SK-N-SH (cell line): ENCODE data around the gene CEP112. TPM values are rescaled to one million over a fixed set of nuclear protein-coding genes. Genes with fewer than 3 reads are reported as not detected.

Source experiments
- CTCF ChIA-PET: fragments of 300-600, 350-600 bp; formaldehyde crosslinking; extraction: SDS; loops from one replicate; lab custom pipeline; 2021; lab: Yijun Ruan, JAX
- POLR2A ChIA-PET: fragments of 350-600 bp; sonication (Branson Sonifier 250); formaldehyde crosslinking; extraction: SDS; loops from one replicate; lab custom pipeline; 2020; ENCODE audit warnings: antibody characterized with exemption, inconsistent platforms; lab: Yijun Ruan, JAX
- DNase-seq: peaks from one replicate; pipeline ENCODE4 v3.0.0; 2012
- H2AFZ ChIP-seq: fragments of 200-600 bp; sonication (generic); 2 replicates; pipeline ENCODE4 v1.8.1; 2016; ENCODE audit warnings: antibody characterized with exemption, mild to moderate bottlenecking, low read depth
- H3F3A ChIP-seq: fragments of 200-600 bp; sonication (generic); replicated peaks from 2 replicates; pipeline ENCODE3; 2016; ENCODE audit warnings: antibody characterized with exemption, mild to moderate bottlenecking; ENCODE audit not compliant: insufficient read depth
- H3K27ac ChIP-seq, 2 experiments: fragments of 200-500 bp in 1 of 2; fragments of 200-600 bp in 1 of 2; sonication (Bioruptor generic) in 1 of 2; sonication (generic), shearing (Covaris generic) in 1 of 2; 2 replicates each; pipeline versions ENCODE4 v1.5.1 to v1.6.1; 2014 to 2016; ENCODE audit warnings: low read depth in 2 of 2, inconsistent platforms in 1 of 2, low read length in 1 of 2, mild to moderate bottlenecking in 1 of 2, mixed read lengths in 1 of 2
- H3K27me3 ChIP-seq: fragments of 200-600 bp; sonication (generic), shearing (Covaris generic); 2 replicates; pipeline ENCODE4 v1.6.1; 2016; ENCODE audit warnings: mixed run types; ENCODE audit not compliant: insufficient read depth
- H3K36me3 ChIP-seq, 2 experiments: fragments of 200-500 bp in 1 of 2; fragments of 200-600 bp in 1 of 2; sonication (Bioruptor generic) in 1 of 2; sonication (generic) in 1 of 2; replicated peaks in 1 of 2; 2 replicates each; pipeline versions ENCODE3 to v1.5.1; 2014 to 2016; ENCODE audit warnings: low read length in 1 of 2, mild to moderate bottlenecking in 1 of 2; ENCODE audit not compliant: insufficient read depth in 2 of 2, control insufficient read depth in 1 of 2
- H3K4me1 ChIP-seq, 2 experiments: fragments of 200-500 bp in 1 of 2; fragments of 200-600 bp in 1 of 2; sonication (Bioruptor generic) in 1 of 2; sonication (generic), shearing (Covaris generic) in 1 of 2; 2 replicates each; pipeline versions ENCODE4 v1.5.1 to v1.6.1; 2014 to 2016; ENCODE audit warnings: low read depth in 1 of 2, low read length in 1 of 2, mixed run types in 1 of 2; ENCODE audit not compliant: insufficient read depth in 2 of 2, control insufficient read depth in 1 of 2
- H3K4me2 ChIP-seq: fragments of 200-600 bp; sonication (generic), shearing (Covaris generic); 2 replicates; pipeline ENCODE4 v1.6.1; 2017; ENCODE audit warnings: mixed run types
- H3K4me3 ChIP-seq, 2 experiments: fragments of 200-500 bp in 1 of 2; fragments of 200-600 bp in 1 of 2; sonication (Bioruptor generic) in 1 of 2; sonication (generic), shearing (Covaris generic) in 1 of 2; 2 replicates each; pipeline versions ENCODE4 v1.5.1 to v1.8.1; 2014 to 2016; ENCODE audit warnings: low read depth in 2 of 2, inconsistent platforms in 1 of 2, low read length in 1 of 2, mild to moderate bottlenecking in 1 of 2, mixed read lengths in 1 of 2, moderate library complexity in 1 of 2
- H3K79me2 ChIP-seq: fragments of 200-600 bp; sonication (generic); 2 replicates; pipeline ENCODE4 v1.8.1; 2017; ENCODE audit warnings: mild to moderate bottlenecking; ENCODE audit not compliant: insufficient read depth
- H3K9ac ChIP-seq: fragments of 200-600 bp; sonication (generic); 2 replicates; pipeline ENCODE4 v1.6.1; 2017; ENCODE audit warnings: mixed run types
- H3K9me2 ChIP-seq: fragments of 200-600 bp; sonication (generic); 2 replicates; pipeline ENCODE4 v1.6.1; 2017; ENCODE audit warnings: mixed run types
- H3K9me3 ChIP-seq: fragments of 200-600 bp; sonication (generic); 2 replicates; pipeline ENCODE4 v1.6.1; 2017; ENCODE audit warnings: mixed run types, mild to moderate bottlenecking, moderate library complexity
- H4K20me1 ChIP-seq: fragments of 200-600 bp; sonication (generic); 2 replicates; pipeline ENCODE4 v1.6.1; 2017; ENCODE audit warnings: mild to moderate bottlenecking, mixed run types; ENCODE audit not compliant: insufficient read depth
- CHD2 ChIP-seq: fragments of 150-350 bp; IDR thresholded peaks from 2 replicates; pipeline ENCODE4 v1.6.1; 2018; ENCODE audit warnings: low read length; ENCODE audit not compliant: partially characterized antibody
- CTCF ChIP-seq: fragments of 200-600 bp; sonication (generic); IDR thresholded peaks from 2 replicates; pipeline ENCODE4 v1.6.1; 2017; ENCODE audit warnings: antibody characterized with exemption, mild to moderate bottlenecking, moderate library complexity
- FOSL2 ChIP-seq: IDR thresholded peaks from 2 replicates; pipeline ENCODE4 v1.4.0; 2012; ENCODE audit warnings: low read depth, mild to moderate bottlenecking, moderate library complexity, borderline replicate concordance
- FOXJ3 ChIP-seq: sonication (generic); formaldehyde crosslinking; IDR thresholded peaks from 2 replicates; pipeline ENCODE4 v1.5.1; 2020; ENCODE audit warnings: mild to moderate bottlenecking, missing genetic modification reagents
- FOXM1 ChIP-seq: IDR thresholded peaks from 2 replicates; pipeline ENCODE4 v1.4.0; 2012; ENCODE audit warnings: low read depth, mild to moderate bottlenecking
- GABPA ChIP-seq: IDR thresholded peaks from 2 replicates; pipeline ENCODE4 v1.4.0; 2012; ENCODE audit warnings: low read depth, mild to moderate bottlenecking
- JUND ChIP-seq: IDR thresholded peaks from 2 replicates; pipeline ENCODE4 v1.4.0; 2012
- MAX ChIP-seq: IDR thresholded peaks from 2 replicates; pipeline ENCODE4 v1.4.0; 2012; ENCODE audit warnings: low read depth
- MEF2A ChIP-seq: IDR thresholded peaks from 2 replicates; pipeline ENCODE4 v1.4.0; 2012; ENCODE audit warnings: low read depth, borderline replicate concordance
- NRF1 ChIP-seq: IDR thresholded peaks from 2 replicates; pipeline ENCODE4 v1.6.1; 2012; ENCODE audit warnings: low read depth, mild to moderate bottlenecking, low read length
- RAD21 ChIP-seq: IDR thresholded peaks from 2 replicates; pipeline ENCODE4 v1.6.1; 2012; ENCODE audit warnings: mild to moderate bottlenecking, low read length
- SIN3A ChIP-seq: IDR thresholded peaks from 2 replicates; pipeline ENCODE4 v1.6.1; 2012; ENCODE audit warnings: low read depth, mild to moderate bottlenecking, low read length, moderate library complexity, borderline replicate concordance
- TAF1 ChIP-seq: IDR thresholded peaks from 2 replicates; pipeline ENCODE4 v1.6.1; 2012; ENCODE audit warnings: low read depth, mild to moderate bottlenecking, low read length, moderate library complexity, borderline replicate concordance
- TCF12 ChIP-seq: IDR thresholded peaks from 2 replicates; pipeline ENCODE4 v1.4.0; 2012
- USF1 ChIP-seq: IDR thresholded peaks from 2 replicates; pipeline ENCODE4 v1.4.0; 2012; ENCODE audit warnings: low read depth, borderline replicate concordance
- ZBTB33 ChIP-seq: IDR thresholded peaks from 2 replicates; pipeline ENCODE4 v1.4.0; 2012; ENCODE audit warnings: low read depth, borderline replicate concordance
- WGBS: methylation state at CpG from one replicate; pipeline ENCODE4 v1.1.6; 2017; ENCODE audit warnings: low lambda C conversion rate; 5-methylcytosine and 5-hydroxymethylcytosine counted together
- polyA plus RNA-seq, 3 experiments: library from polyadenylated mRNA; depleted of rRNA; stranded (reverse); fragments of >200 nt; gene quantifications; 2 replicates each; pipeline ENCODE4 v1.2.3, GENCODE V29; 2012

Gene CEP112
- polyA plus RNA-seq, 1 of the 3 experiments (the other 2 are of a cell fraction) = 7.9 TPM

DNA sequence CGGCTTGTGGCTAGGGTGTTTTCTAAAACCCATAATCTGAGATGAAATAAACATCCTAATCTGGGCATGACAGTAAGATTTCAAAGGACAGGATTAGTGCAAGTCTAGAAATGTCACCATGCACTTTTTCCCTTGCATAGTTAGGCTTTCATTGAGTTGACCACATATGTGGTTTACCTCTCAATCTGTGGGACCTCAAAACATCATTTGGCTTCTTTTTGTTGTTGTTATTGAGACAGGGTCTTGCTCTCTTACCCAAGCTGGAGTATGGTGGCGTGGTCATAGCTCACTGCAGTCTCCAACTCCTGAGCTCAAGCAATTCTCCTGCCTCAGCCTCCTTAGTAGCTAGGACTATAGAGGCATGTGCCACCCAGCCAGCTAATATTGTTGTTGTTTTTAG is 197.8 kb downstream of the CEP112 start:
- Histone ChIP-seq H3K4me1 (peaks cover 0 to 6% of the 10 kb centered on the region in 2 experiments; a peak in 1 of 4 replicates), H3K4me2 (no peak overlapping the region), H3K4me3 (no peak overlapping the region), H3K79me2 (no peaks in the 10 kb centered on the region), H3K9ac (no peak overlapping the region), H4K20me1 (no peaks in the 10 kb centered on the region), H3K9me2 (no peaks in the 10 kb centered on the region), H2AFZ (no peak overlapping the region), H3K27me3 (no peaks in the 10 kb centered on the region), H3F3A (no peaks in the 10 kb centered on the region), H3K9me3 (peaks cover 3% of the 10 kb centered on the region; the same call in 1 of the 2 replicates), H3K36me3 (no peaks in the 10 kb centered on the region), H3K27ac (no peak overlapping the region)
- TF ChIP-seq MEF2A = no peak
- TF ChIP-seq RAD21 = no peak
- no peak for TF ChIP-seq SIN3A
- no peak for TF ChIP-seq CHD2
- TF ChIP-seq NRF1 = no peak
- TF ChIP-seq USF1 = no peak
- TF ChIP-seq JUND = no peak
- no peak for TF ChIP-seq TCF12
- no peak for TF ChIP-seq CTCF
- TF ChIP-seq TAF1 = no peak
- no peak for TF ChIP-seq FOXM1
- TF ChIP-seq FOSL2 = no peak
- TF ChIP-seq MAX = no peak
- TF ChIP-seq FOXJ3 (CRISPR knock-in tag) = no peak
- TF ChIP-seq GABPA = no peak
- TF ChIP-seq ZBTB33 = no peak
- no peak for DNase-seq
- whole genome bisulfite sequencing = 88% methylated on average over 2 of the region's 2 CpGs
- CTCF ChIA-PET = interaction anchor here (0.7 kb wide), 1 partner anchor 29 kb away, joined by 3 read pairs; no protein-coding TSS in a partner anchor
- POLR2A ChIA-PET = no interaction called here
